Left forelimb (tissue), 1 donor: Measurements from ENCODE around the gene KCNT1.

Source experiments
- DNase-seq: peaks from one replicate; pipeline ENCODE4 v3.0.0-alpha.2; 2018; ENCODE audit warnings: low spot score

Gene KCNT1

GRCh38 chr9:135822374-135822755 lies 120.4 kb downstream of the KCNT1 start:
- no peak for DNase-seq

GRCh38 chr9:135823036-135823435 lies 121.1 kb downstream of the KCNT1 start:
- DNase-seq, result no peak

GRCh38 chr9:135825435-135826187 lies 123.6 kb downstream of the KCNT1 start:
- no peak for DNase-seq

GRCh38 chr9:135826188-135826545 lies 124.2 kb downstream of the KCNT1 start:
- DNase-seq, result no peak

GRCh38 chr9:135827301-135827700 lies 125.3 kb downstream of the KCNT1 start:
- DNase-seq, result no peak

- DNase-seq, result no peak
These were observed 126.0 kb downstream of the KCNT1 start for GRCh38 chr9:135827866-135828580.

- no peak for DNase-seq
These were observed 126.7 kb downstream of the KCNT1 start for GRCh38 chr9:135828656-135829055.

- no peak for DNase-seq
These were observed 128.5 kb downstream of the KCNT1 start for GRCh38 chr9:135830496-135830895.

- DNase-seq, result no peak
These were observed 131.9 kb downstream of the KCNT1 start for GRCh38 chr9:135833864-135834263.

GRCh38 chr9:135835131-135835530 lies 133.1 kb downstream of the KCNT1 start:
- no peak for DNase-seq

GRCh38 chr9:135839516-135839915 lies 137.5 kb downstream of the KCNT1 start:
- DNase-seq, result no peak

GRCh38 chr9:135840107-135840506 lies 138.1 kb downstream of the KCNT1 start:
- no peak for DNase-seq

- no peak for DNase-seq
These were observed 138.6 kb downstream of the KCNT1 start for GRCh38 chr9:135840539-135840938.
